SKM-1 treated with dmso at 0.1 percent for 144 hours (cell line): ENCODE data around the gene ARL14.

Experiments
- DNase-seq: peaks from one replicate; lab custom pipeline; 2025; ENCODE audit not compliant: unreplicated experiment; lab: John Stamatoyannopoulos, UW

ARL14 gene

DNA sequence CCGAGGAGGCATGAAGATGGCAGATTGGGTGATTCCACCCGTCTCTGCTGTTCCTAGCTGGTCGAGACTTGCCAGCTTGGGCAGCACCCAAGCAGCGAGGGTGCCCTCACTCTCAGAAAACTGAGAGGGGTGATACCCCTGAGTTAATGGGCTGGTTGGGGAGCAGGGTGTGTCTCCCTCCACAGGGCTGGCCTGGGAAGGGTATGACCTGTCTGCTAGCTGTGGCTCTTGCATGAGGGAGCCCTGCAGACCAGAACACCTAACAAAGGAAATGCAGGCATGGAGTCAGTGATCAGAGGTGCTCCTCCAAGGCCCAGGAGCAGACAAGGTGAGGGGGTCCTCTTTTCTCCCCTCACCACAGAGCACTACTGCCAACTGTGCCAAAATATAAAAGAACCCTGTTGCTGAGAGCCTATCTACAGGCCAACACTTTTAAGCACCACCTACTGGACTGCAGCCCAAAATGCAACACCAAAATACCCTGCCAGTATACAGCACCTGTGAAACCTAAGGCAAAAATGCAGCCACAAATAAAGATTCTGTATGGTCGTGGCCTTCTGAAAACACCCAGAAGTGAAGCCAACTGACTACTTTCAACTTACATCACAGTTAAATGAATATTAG lies 43.3 kb downstream of the ARL14 start:
- no peak for DNase-seq

- DNase-seq: no peak
These were observed 45.4 kb downstream of the ARL14 start for GRCh38 chr3:160722331-160722730.

DNA sequence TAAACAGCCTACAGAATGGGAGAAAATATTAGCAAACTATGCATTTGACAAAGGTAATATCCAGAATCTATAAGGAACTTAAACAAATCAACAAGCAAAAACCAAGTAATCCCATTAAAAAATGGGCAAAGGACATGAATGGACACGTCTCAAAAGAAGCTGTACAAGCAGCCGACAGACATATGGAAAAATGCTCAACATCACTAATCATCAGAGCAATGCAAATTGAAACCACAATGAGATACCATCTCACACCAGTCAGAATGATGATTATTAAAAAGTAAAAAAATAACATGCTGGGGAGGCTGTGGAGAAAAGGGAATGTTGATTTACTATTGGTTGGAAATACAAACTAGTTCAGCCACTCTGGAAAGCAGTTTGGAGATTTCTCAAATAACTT lies 48.4 kb downstream of the ARL14 start:
- DNase-seq: no peak
